Measurements from ENCODE around the gene C1S. TPM values are rescaled to one million over a fixed set of nuclear protein-coding genes. Genes with fewer than 3 reads are reported as not detected.
A peak's percentile ranks its signal among the peaks of the same experiment; 100 is the strongest.

C1S gene
- total RNA-seq, 4 donors from 2014 or later = 415 to 1,129 (median 638) TPM

GRCh38 chr12:7081037-7081436 lies 20.5 kb downstream of the C1S start:
- peak in 1 of 2 donors; percentile 10 for TF ChIP-seq EP300 (IDR thresholded peaks at IDR 0.05)
- TF ChIP-seq CTCF (IDR thresholded peaks at IDR 0.05) = no peak
- WGBS, 2 donors = 90 to 96% methylated on average over 5 to 9 of the region's 14 CpGs
- Histone ChIP-seq H3K9me3 (no peaks in the 10 kb centered on the region), H3K4me1 (peaks cover 0 to 31% (median 8%) of the 10 kb centered on the region in 4 donors), H3K27me3 (no peaks in the 10 kb centered on the region), H3K4me3 (no peak overlapping the region), H3K36me3 (peaks cover 0 to 50% (median 0%) of the 10 kb centered on the region in 3 donors), H3K27ac (peak overlapping the region in 2 of 4 donors; percentile 76 to 84)
- DNase-seq (ENCODE audit: low spot score in 2 of 2) = no peak

GRCh38 chr12:7083125-7083524 lies 22.6 kb downstream of the C1S start:
- Histone ChIP-seq H3K4me1 (peaks cover 0 to 31% (median 8%) of the 10 kb centered on the region in 4 donors), H3K9me3 (no peaks in the 10 kb centered on the region), H3K36me3 (peaks cover 0 to 71% (median 0%) of the 10 kb centered on the region in 3 donors), H3K27me3 (no peaks in the 10 kb centered on the region), H3K27ac (peak overlapping the region in 1 of 4 donors; percentile 8), H3K4me3 (no peak overlapping the region)
- DNase-seq (ENCODE audit: low spot score in 2 of 2) = no peak
- TF ChIP-seq CTCF (IDR thresholded peaks at IDR 0.05) = no peak
- TF ChIP-seq EP300 (IDR thresholded peaks at IDR 0.05) = no peak
- TF ChIP-seq POLR2A (IDR thresholded peaks at IDR 0.05) = no peak

GRCh38 chr12:7089196-7089871 lies 28.8 kb downstream of the C1S start:
- DNase-seq (ENCODE audit: low spot score in 2 of 2) = no peak
- Histone ChIP-seq H3K27ac (peak overlapping the region; percentile 30 to 91 (median 81)), H3K27me3 (no peaks in the 10 kb centered on the region), H3K4me1 (peaks cover 0 to 49% (median 17%) of the 10 kb centered on the region in 4 donors), H3K4me3 (peak overlapping the region in 1 of 4 donors; percentile 57), H3K9me3 (no peaks in the 10 kb centered on the region), H3K36me3 (peaks cover 0 to 56% (median 0%) of the 10 kb centered on the region in 3 donors)
- no peak for TF ChIP-seq POLR2A (IDR thresholded peaks at IDR 0.05)
- no peak for TF ChIP-seq CTCF (IDR thresholded peaks at IDR 0.05)
- TF ChIP-seq EP300 (IDR thresholded peaks at IDR 0.05) = no peak
- 65 to 76% methylated on average over 8 of the region's 11 CpGs for WGBS, 2 donors

- Histone ChIP-seq H3K9me3 (no peaks in the 10 kb centered on the region), H3K36me3 (peaks cover 0 to 46% (median 0%) of the 10 kb centered on the region in 3 donors), H3K27me3 (no peaks in the 10 kb centered on the region), H3K27ac (peak overlapping the region; percentile 40 to 91 (median 81)), H3K4me3 (peak overlapping the region; percentile 22 to 57 (median 54)), H3K4me1 (peaks cover 0 to 52% (median 17%) of the 10 kb centered on the region in 4 donors)
- TF ChIP-seq CTCF (IDR thresholded peaks at IDR 0.05) (no peak), EP300 (IDR thresholded peaks at IDR 0.05) (peak in 1 of 2 donors; percentile 33)
- 69 to 71% methylated on average over 16 of the region's 16 CpGs for WGBS, 2 donors
- DNase-seq (ENCODE audit: low spot score in 2 of 2) = no peak
Measured at GRCh38 chr12:7090222-7090998, 29.9 kb downstream of the C1S start.

- H3K9me3 ChIP-seq = no peaks in the 10 kb centered on the region
- H3K4me3 ChIP-seq = peak overlapping the region; percentile 22 to 57 (median 54)
- DNase-seq (ENCODE audit: low spot score in 2 of 2) = no peak
- H3K36me3 ChIP-seq = peaks cover 0 to 38% (median 0%) of the 10 kb centered on the region in 3 donors
- H3K27ac ChIP-seq = peak overlapping the region; percentile 40 to 91 (median 81)
- no peaks in the 10 kb centered on the region for H3K27me3 ChIP-seq
- WGBS, 2 donors = 73% methylated on average over 7 of the region's 7 CpGs
- TF ChIP-seq POLR2A (IDR thresholded peaks at IDR 0.05) (no peak), EP300 (IDR thresholded peaks at IDR 0.05) (no peak), CTCF (IDR thresholded peaks at IDR 0.05) (no peak)
- peaks cover 0 to 52% (median 17%) of the 10 kb centered on the region in 4 donors for H3K4me1 ChIP-seq
Measured at GRCh38 chr12:7091171-7091570, 30.7 kb downstream of the C1S start.

Measured in tibial nerve (tissue), 4 donors.